Islet precursor cell (in vitro differentiated cells): ENCODE measurements around the gene GUCY2F.

Source experiments
- DNase-seq: peaks from one replicate; pipeline ENCODE4 v3.0.0-alpha.2; 2018

GUCY2F gene

GRCh38 chrX:109392895-109393294, 89.0 kb downstream of the GUCY2F start:
- DNase-seq, result no peak

- DNase-seq, result no peak
These were observed 91.3 kb downstream of the GUCY2F start for GRCh38 chrX:109390556-109390955.

GRCh38 chrX:109389917-109390316, 92.0 kb downstream of the GUCY2F start:
- peak; percentile 68 for DNase-seq

GRCh38 chrX:109384699-109385098, 97.2 kb downstream of the GUCY2F start:
- no peak for DNase-seq

- no peak for DNase-seq
These were observed 99.6 kb downstream of the GUCY2F start for GRCh38 chrX:109382332-109382731.

- no peak for DNase-seq
These were observed 103.6 kb downstream of the GUCY2F start for GRCh38 chrX:109378281-109378680.

GRCh38 chrX:109374262-109374960, 107.5 kb downstream of the GUCY2F start:
- peak; percentile 92 for DNase-seq

- no peak for DNase-seq
These were observed 108.4 kb downstream of the GUCY2F start for GRCh38 chrX:109373468-109373867.

- no peak for DNase-seq
These were observed 109.2 kb downstream of the GUCY2F start for GRCh38 chrX:109372716-109373115.

- no peak for DNase-seq
These were observed 109.6 kb downstream of the GUCY2F start for GRCh38 chrX:109372291-109372690.

GRCh38 chrX:109362101-109362500, 119.8 kb downstream of the GUCY2F start:
- DNase-seq, result no peak

- DNase-seq, result peak; percentile 74
These were observed 121.6 kb downstream of the GUCY2F start for GRCh38 chrX:109360301-109360700.

GRCh38 chrX:109357706-109358105, 124.2 kb downstream of the GUCY2F start:
- DNase-seq, result no peak

GRCh38 chrX:109356684-109357083, 125.2 kb downstream of the GUCY2F start:
- no peak for DNase-seq

- no peak for DNase-seq
These were observed 129.8 kb downstream of the GUCY2F start for GRCh38 chrX:109352066-109352588.

- DNase-seq, result no peak
These were observed 130.3 kb downstream of the GUCY2F start for GRCh38 chrX:109351557-109351956.

GRCh38 chrX:109350551-109350950, 131.3 kb downstream of the GUCY2F start:
- DNase-seq, result no peak

GRCh38 chrX:109350051-109350450, 131.8 kb downstream of the GUCY2F start:
- no peak for DNase-seq

GRCh38 chrX:109347632-109348031, 134.3 kb downstream of the GUCY2F start:
- peak; percentile 93 for DNase-seq

GRCh38 chrX:109346491-109346890, 135.4 kb downstream of the GUCY2F start:
- DNase-seq, result no peak

GRCh38 chrX:109345856-109346255, 136.0 kb downstream of the GUCY2F start:
- DNase-seq, result no peak

GRCh38 chrX:109344678-109345077, 137.2 kb downstream of the GUCY2F start:
- no peak for DNase-seq

GRCh38 chrX:109344101-109344500, 137.8 kb downstream of the GUCY2F start:
- DNase-seq, result no peak

GRCh38 chrX:109343671-109344070, 138.2 kb downstream of the GUCY2F start:
- no peak for DNase-seq

GRCh38 chrX:109336141-109336540, 145.7 kb downstream of the GUCY2F start:
- DNase-seq, result no peak
